ENCODE measurements around the gene ZC3H4. TPM values are rescaled to one million over a fixed set of nuclear protein-coding genes. Genes with fewer than 3 reads are reported as not detected.

ZC3H4 gene
- total and polyA plus RNA-seq, 2 donors (not counting 1 experiment from before 2014, with no cell fraction given) = 8.4 to 13.5 TPM

- peak overlapping the region; percentile 89 for H3K4me2 ChIP-seq (ENCODE audit: extremely low read depth, insufficient read depth, low read length)
- H3K4me1 ChIP-seq (ENCODE audit: control insufficient read depth, extremely low read depth, insufficient read depth, low read length) = peaks cover 12% of the 10 kb centered on the region
- no peak for DNase-seq (ENCODE audit: low read depth in 2 of 2)
- H3K9ac ChIP-seq (ENCODE audit: insufficient read depth, low read length) = no peak overlapping the region
- no peaks in the 10 kb centered on the region for H4K20me1 ChIP-seq (ENCODE audit: control insufficient read depth, extremely low read depth, insufficient read depth, low read length)
- H2AFZ ChIP-seq (ENCODE audit: low read length) = no peak overlapping the region
- H3K27ac ChIP-seq (ENCODE audit: insufficient read depth, low read length) = no peak overlapping the region
- no peak for TF ChIP-seq CTCF (conservative IDR thresholded peaks at IDR 0.05 in 1 of 2, IDR thresholded peaks at IDR 0.05 in 1 of 2; ENCODE audit: low read depth in 1 of 2, low read length in 2 of 2)
- no peak for TF ChIP-seq EZH2 (IDR thresholded peaks at IDR 0.05; ENCODE audit: low read length, missing control alignments)
- peaks cover 73% of the 10 kb centered on the region for H3K79me2 ChIP-seq (ENCODE audit: control insufficient read depth, insufficient read depth, low read length)
- peak overlapping the region; percentile 1 to 91 (median 82) for H3K4me3 ChIP-seq (replicated peaks in 1 of 4; ENCODE audit: control extremely low read depth in 1 of 4, insufficient read depth in 1 of 4, low read depth in 3 of 4, low read length in 4 of 4)
- peaks cover 1% of the 10 kb centered on the region for H3K36me3 ChIP-seq (ENCODE audit: control insufficient read depth, insufficient read depth, low read length)
- H3K27me3 ChIP-seq (ENCODE audit: control insufficient read depth, insufficient read depth, low read length) = no peaks in the 10 kb centered on the region
- H3K9me3 ChIP-seq (ENCODE audit: control insufficient read depth, insufficient read depth, low read depth, low read length) = no peaks in the 10 kb centered on the region
Observed at GRCh38 chr19:47109177-47109540, 4.4 kb downstream of the ZC3H4 start.

GRCh38 chr19:47107953-47108746 is 5.4 kb downstream of the ZC3H4 start:
- Histone ChIP-seq H3K9me3 (ENCODE audit: control insufficient read depth, insufficient read depth, low read depth, low read length) (no peaks in the 10 kb centered on the region), H3K9ac (ENCODE audit: insufficient read depth, low read length) (no peak overlapping the region), H3K36me3 (ENCODE audit: control insufficient read depth, insufficient read depth, low read length) (peaks cover 1% of the 10 kb centered on the region), H3K4me1 (ENCODE audit: control insufficient read depth, extremely low read depth, insufficient read depth, low read length) (peaks cover 12% of the 10 kb centered on the region), H3K79me2 (ENCODE audit: control insufficient read depth, insufficient read depth, low read length) (peaks cover 78% of the 10 kb centered on the region), H3K4me3 (replicated peaks in 1 of 4; ENCODE audit: control extremely low read depth in 1 of 4, insufficient read depth in 1 of 4, low read depth in 3 of 4, low read length in 4 of 4) (peak overlapping the region in 1 of 4 experiments; percentile 13), H3K27me3 (ENCODE audit: control insufficient read depth, insufficient read depth, low read length) (no peaks in the 10 kb centered on the region), H3K4me2 (ENCODE audit: extremely low read depth, insufficient read depth, low read length) (peak overlapping the region; percentile 64), H4K20me1 (ENCODE audit: control insufficient read depth, extremely low read depth, insufficient read depth, low read length) (no peaks in the 10 kb centered on the region), H2AFZ (ENCODE audit: low read length) (no peak overlapping the region), H3K27ac (ENCODE audit: insufficient read depth, low read length) (peak overlapping the region; percentile 53)
- DNase-seq (ENCODE audit: low read depth in 2 of 2) = peak; percentile 45 to 68
- no peak for TF ChIP-seq CTCF (conservative IDR thresholded peaks at IDR 0.05 in 1 of 2, IDR thresholded peaks at IDR 0.05 in 1 of 2; ENCODE audit: low read depth in 1 of 2, low read length in 2 of 2)
- no peak for TF ChIP-seq EZH2 (IDR thresholded peaks at IDR 0.05; ENCODE audit: low read length, missing control alignments)

GRCh38 chr19:47107202-47107952 is 6.2 kb downstream of the ZC3H4 start:
- H3K79me2 ChIP-seq (ENCODE audit: control insufficient read depth, insufficient read depth, low read length) = peaks cover 85% of the 10 kb centered on the region
- peak in 1 of 2 donors; percentile 42 for DNase-seq (ENCODE audit: low read depth in 2 of 2)
- peaks cover 1% of the 10 kb centered on the region for H3K36me3 ChIP-seq (ENCODE audit: control insufficient read depth, insufficient read depth, low read length)
- peaks cover 12% of the 10 kb centered on the region for H3K4me1 ChIP-seq (ENCODE audit: control insufficient read depth, extremely low read depth, insufficient read depth, low read length)
- no peaks in the 10 kb centered on the region for H3K9me3 ChIP-seq (ENCODE audit: control insufficient read depth, insufficient read depth, low read depth, low read length)
- peak overlapping the region in 1 of 4 experiments; percentile 13 for H3K4me3 ChIP-seq (replicated peaks in 1 of 4; ENCODE audit: control extremely low read depth in 1 of 4, insufficient read depth in 1 of 4, low read depth in 3 of 4, low read length in 4 of 4)
- H3K9ac ChIP-seq (ENCODE audit: insufficient read depth, low read length) = no peak overlapping the region
- H2AFZ ChIP-seq (ENCODE audit: low read length) = no peak overlapping the region
- H3K27me3 ChIP-seq (ENCODE audit: control insufficient read depth, insufficient read depth, low read length) = no peaks in the 10 kb centered on the region
- H4K20me1 ChIP-seq (ENCODE audit: control insufficient read depth, extremely low read depth, insufficient read depth, low read length) = no peaks in the 10 kb centered on the region
- no peak for TF ChIP-seq CTCF (conservative IDR thresholded peaks at IDR 0.05 in 1 of 2, IDR thresholded peaks at IDR 0.05 in 1 of 2; ENCODE audit: low read depth in 1 of 2, low read length in 2 of 2)
- TF ChIP-seq EZH2 (IDR thresholded peaks at IDR 0.05; ENCODE audit: low read length, missing control alignments) = no peak
- H3K4me2 ChIP-seq (ENCODE audit: extremely low read depth, insufficient read depth, low read length) = peak overlapping the region; percentile 64
- peak overlapping the region; percentile 53 for H3K27ac ChIP-seq (ENCODE audit: insufficient read depth, low read length)

All from fibroblast of lung (primary cell).